ENCODE results near the gene ARL4C.

DNA sequence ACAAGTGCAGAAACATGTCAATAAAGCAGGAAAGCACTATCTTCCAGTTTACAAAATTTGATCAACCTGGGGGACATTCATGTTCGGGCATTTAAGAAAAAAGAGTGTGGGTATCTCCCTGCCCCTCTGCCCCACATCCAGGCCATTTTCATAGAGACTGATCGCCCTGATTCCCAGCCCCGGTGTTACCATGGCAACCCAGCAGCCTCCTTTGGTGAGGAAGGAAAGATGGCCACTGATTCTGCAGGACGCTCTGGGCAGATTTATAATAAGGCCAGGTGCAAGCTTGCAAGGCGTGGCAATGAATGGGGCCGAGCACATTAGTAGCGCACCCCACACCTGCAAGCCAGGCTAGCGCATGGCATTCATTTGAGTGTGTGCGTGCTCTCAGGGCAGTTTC, 36.7 kb upstream of the ARL4C start:
- TF ChIP-seq, protein P1, sequence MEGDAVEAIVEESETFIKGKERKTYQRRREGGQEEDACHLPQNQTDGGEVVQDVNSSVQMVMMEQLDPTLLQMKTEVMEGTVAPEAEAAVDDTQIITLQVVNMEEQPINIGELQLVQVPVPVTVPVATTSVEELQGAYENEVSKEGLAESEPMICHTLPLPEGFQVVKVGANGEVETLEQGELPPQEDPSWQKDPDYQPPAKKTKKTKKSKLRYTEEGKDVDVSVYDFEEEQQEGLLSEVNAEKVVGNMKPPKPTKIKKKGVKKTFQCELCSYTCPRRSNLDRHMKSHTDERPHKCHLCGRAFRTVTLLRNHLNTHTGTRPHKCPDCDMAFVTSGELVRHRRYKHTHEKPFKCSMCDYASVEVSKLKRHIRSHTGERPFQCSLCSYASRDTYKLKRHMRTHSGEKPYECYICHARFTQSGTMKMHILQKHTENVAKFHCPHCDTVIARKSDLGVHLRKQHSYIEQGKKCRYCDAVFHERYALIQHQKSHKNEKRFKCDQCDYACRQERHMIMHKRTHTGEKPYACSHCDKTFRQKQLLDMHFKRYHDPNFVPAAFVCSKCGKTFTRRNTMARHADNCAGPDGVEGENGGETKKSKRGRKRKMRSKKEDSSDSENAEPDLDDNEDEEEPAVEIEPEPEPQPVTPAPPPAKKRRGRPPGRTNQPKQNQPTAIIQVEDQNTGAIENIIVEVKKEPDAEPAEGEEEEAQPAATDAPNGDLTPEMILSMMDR (IDR thresholded peaks at IDR 0.05), result no peak
- TF ChIP-seq POLR2A (IDR thresholded peaks at IDR 0.05) (no peak), POLR2AphosphoS5 (IDR thresholded peaks at IDR 0.05) (no peak), EP300 (IDR thresholded peaks at IDR 0.05) (no peak)

Measured in stomach (tissue), 4 donors.